ENCODE data around the gene ADAM22.

- TF ChIP-seq CTCF (IDR thresholded peaks at IDR 0.05; ENCODE audit: poor library complexity) (no peak), EZH2 (IDR thresholded peaks at IDR 0.05; ENCODE audit: borderline replicate concordance) (no peak)
Observed at GRCh38 chr7:88041583-88041982, 107.5 kb downstream of the ADAM22 start.

Measured in hepatocyte (in vitro differentiated cells).